ENCODE results near the gene LRRC14B. TPM values are rescaled to one million over a fixed set of nuclear protein-coding genes. Genes with fewer than 3 reads are reported as not detected.

Gene LRRC14B
- total and polyA plus RNA-seq, 4 donors = 0.09 TPM; not detected in 3

- H3K36me3 ChIP-seq (ENCODE audit: control insufficient read depth in 4 of 4, insufficient read depth in 3 of 4, low read depth in 1 of 4, low read length in 3 of 4) = peaks cover 0 to 30% (median 11%) of the 10 kb centered on the region in 4 donors
Observed at GRCh38 chr5:207599-207998, 16.3 kb downstream of the LRRC14B start.

More at GRCh38 chr5:207599-207998, 16.3 kb downstream of the LRRC14B start:
- no peak overlapping the region for H3K9ac ChIP-seq (ENCODE audit: low read depth in 1 of 2, low read length in 2 of 2)
- no peaks in the 10 kb centered on the region for H3K4me1 ChIP-seq (ENCODE audit: control insufficient read depth in 4 of 4, insufficient read depth in 4 of 4, low read length in 3 of 4)
- no peak for TF ChIP-seq NR2F2 (IDR thresholded peaks at IDR 0.05)
- no peak for TF ChIP-seq EGR1 (IDR thresholded peaks at IDR 0.05; ENCODE audit: low read depth in 2 of 2)
- no peak for TF ChIP-seq YY1 (IDR thresholded peaks at IDR 0.05)
- no peak for TF ChIP-seq RXRA (IDR thresholded peaks at IDR 0.05)
- no peak for TF ChIP-seq MAX (IDR thresholded peaks at IDR 0.05)
- TF ChIP-seq RAD21 (IDR thresholded peaks at IDR 0.05) = no peak
- no peak for TF ChIP-seq JUND (IDR thresholded peaks at IDR 0.05)
- no peak for TF ChIP-seq GABPA (IDR thresholded peaks at IDR 0.05 in 1 of 2, conservative IDR thresholded peaks at IDR 0.05 in 1 of 2)
- no peak for TF ChIP-seq HNF4A (conservative IDR thresholded peaks at IDR 0.05)
- TF ChIP-seq ZBTB33 (IDR thresholded peaks at IDR 0.05) = no peak
- no peak for TF ChIP-seq TAF1 (conservative IDR thresholded peaks at IDR 0.05)
- TF ChIP-seq HNF4G (IDR thresholded peaks at IDR 0.05) = no peak
- no peak for TF ChIP-seq ATF3 (IDR thresholded peaks at IDR 0.05)
- TF ChIP-seq REST (IDR thresholded peaks at IDR 0.05) = no peak
- TF ChIP-seq SP1 (IDR thresholded peaks at IDR 0.05) = no peak
- TF ChIP-seq FOXA1 (IDR thresholded peaks at IDR 0.05) = no peak
- no peak for TF ChIP-seq FOXA2 (IDR thresholded peaks at IDR 0.05)
- TF ChIP-seq CTCF (IDR thresholded peaks at IDR 0.05; ENCODE audit: low read depth, low read length, missing input control) = no peak
- WGBS = 90% methylated on average over 14 of the region's 14 CpGs
- H3K27ac ChIP-seq (ENCODE audit: low read depth in 1 of 2, low read length in 2 of 2) = no peak overlapping the region
- H3K27me3 ChIP-seq (ENCODE audit: control insufficient read depth in 4 of 4, insufficient read depth in 4 of 4, low read length in 3 of 4) = no peaks in the 10 kb centered on the region
- no peak for DNase-seq (ENCODE audit: low spot score)
- no peaks in the 10 kb centered on the region for H3K9me3 ChIP-seq (ENCODE audit: control insufficient read depth in 4 of 4, low read length in 3 of 4)
- no peak overlapping the region for H3K4me3 ChIP-seq (ENCODE audit: low read depth in 1 of 3, low read length in 3 of 3)

Measured in liver (tissue), 9 donors.